Gastrocnemius medialis (tissue), 4 donors: Measurements from ENCODE around the gene GABBR2. TPM values are rescaled to one million over a fixed set of nuclear protein-coding genes. Genes with fewer than 3 reads are reported as not detected.

Source experiments
- ATAC-seq, 2 donors: fragments of 150-250 bp; one replicate each; pipeline ENCODE4 v1.9.1; 2016
- DNase-seq, 2 donors: peaks; one replicate each; pipeline ENCODE4 v3.0.0-alpha.2; 2019
- H3K27ac ChIP-seq, 4 donors: fragments of 200-600 bp; sonication (generic); 1 replicate in 1 of 4; 2 replicates in 3 of 4; pipeline ENCODE4 v1.5.1; 2016 to 2018; ENCODE audit warnings: mild to moderate bottlenecking in 2 of 4, moderate library complexity in 1 of 4
- H3K27me3 ChIP-seq, 3 donors: fragments of 200-600 bp; sonication (generic) in 2 of 3; 1 replicate in 1 of 3; 2 replicates in 2 of 3; pipeline versions ENCODE4 v1.5.1 to v1.6.0; 2016 to 2019; ENCODE audit warnings: mild to moderate bottlenecking in 1 of 3, moderate library complexity in 1 of 3
- H3K36me3 ChIP-seq, 2 donors: fragments of 200-600 bp; sonication (generic) in 1 of 2; one replicate each; pipeline ENCODE4 v1.5.1; 2017 to 2018
- H3K4me1 ChIP-seq, 2 donors: fragments of 200-600 bp; sonication (generic) in 1 of 2; one replicate each; pipeline ENCODE4 v1.5.1; 2016 to 2017; ENCODE audit warnings: mild to moderate bottlenecking in 2 of 2
- H3K4me3 ChIP-seq, 4 donors: fragments of 200-600 bp; sonication (generic) in 3 of 4; 1 replicate in 1 of 4; 2 replicates in 3 of 4; pipeline ENCODE4 v1.5.1; 2016 to 2019; ENCODE audit warnings: mild to moderate bottlenecking in 2 of 4
- H3K9me3 ChIP-seq, 3 donors: fragments of 200-600 bp; sonication (generic) in 2 of 3; 1 replicate in 1 of 3; 2 replicates in 2 of 3; pipeline ENCODE4 v1.5.1; 2016 to 2019
- CTCF ChIP-seq, 5 experiments: fragments of 450-650 bp in 3 of 5; fragments of 200-600 bp in 2 of 5; sonication (generic) in 2 of 5; IDR thresholded peaks in 4 of 5; conservative IDR thresholded peaks in 1 of 5; 1 replicate in 4 of 5; 2 replicates in 1 of 5; pipeline ENCODE4 v1.5.1; 2016 to 2019; ENCODE audit warnings: antibody characterized with exemption in 5 of 5, mild to moderate bottlenecking in 3 of 5, moderate library complexity in 3 of 5
- POLR2A ChIP-seq, 2 donors: fragments of 450-650 bp; IDR thresholded peaks; one replicate each; pipeline ENCODE4 v1.6.1; 2017; ENCODE audit warnings: antibody characterized with exemption in 2 of 2, mild to moderate bottlenecking in 2 of 2, moderate library complexity in 2 of 2
- in situ Hi-C, 4 donors: fragments of 200-750 bp; cut with MboI; loops; one replicate each; pipeline versions ENCODE4 v1.15.0 to v1.8.0; 2017; ENCODE audit warnings: low sequenced_read_pairs in 4 of 4
- intact Hi-C: fragments of 100-400 bp; cut with DNase I; formaldehyde crosslinking; loops from one replicate; pipeline ENCODE4 v1.15.1; 2023; ENCODE audit warnings: low total_unique reads
- total RNA-seq, 4 donors: library from RNA; depleted of rRNA; stranded (reverse); fragments of >200 nt; gene quantifications; one replicate each; pipeline versions ENCODE4 v1.1.0 to v1.2.3, GENCODE V29; 2016

GABBR2 gene
- total RNA-seq, 4 donors from 2014 or later, result 0.46 to 0.80 TPM; not detected in 2

DNA sequence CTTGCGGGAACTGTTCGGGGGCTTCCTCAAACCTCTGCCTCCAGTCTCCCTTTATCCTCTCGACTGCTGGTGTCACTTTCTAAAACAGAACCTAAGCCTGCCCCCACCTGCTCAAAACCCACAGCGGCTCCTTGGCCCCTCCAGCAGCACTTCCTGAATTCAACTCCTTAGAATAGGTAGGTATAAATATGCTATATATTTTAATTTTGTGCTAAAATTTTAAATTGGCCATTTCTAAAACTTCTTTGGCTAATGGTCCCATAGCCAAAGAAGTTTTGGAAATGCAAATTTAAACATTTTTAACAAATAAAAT is 381.5 kb downstream of the GABBR2 start:
- H3K9me3 ChIP-seq, result no peaks in the 10 kb centered on the region
- H3K27me3 ChIP-seq, result peaks cover 0 to 4% (median 0%) of the 10 kb centered on the region in 3 donors

GRCh38 chr9:98326459-98327248 is 382.1 kb downstream of the GABBR2 start:
- H3K27me3 ChIP-seq, result peaks cover 0 to 4% (median 0%) of the 10 kb centered on the region in 3 donors
- no peaks in the 10 kb centered on the region for H3K36me3 ChIP-seq
- no peak for DNase-seq
- H3K4me1 ChIP-seq, result no peaks in the 10 kb centered on the region
- H3K27ac ChIP-seq, result no peak overlapping the region
- H3K4me3 ChIP-seq, result no peak overlapping the region
- intact Hi-C loops (no loop called here), in situ Hi-C loops (no loop called here)
- no peaks in the 10 kb centered on the region for H3K9me3 ChIP-seq
- no peak for TF ChIP-seq CTCF (IDR thresholded peaks at IDR 0.05 in 4 of 5, conservative IDR thresholded peaks at IDR 0.05 in 1 of 5)
- no peak for TF ChIP-seq POLR2A (IDR thresholded peaks at IDR 0.05)
- no peak for ATAC-seq

More for the DNA sequence above, 381.5 kb downstream of the GABBR2 start:
- intact Hi-C loops (no loop called here), in situ Hi-C loops (no loop called here)
- Histone ChIP-seq H3K36me3 (no peaks in the 10 kb centered on the region), H3K4me3 (no peak overlapping the region), H3K27ac (no peak overlapping the region), H3K4me1 (no peaks in the 10 kb centered on the region)
- no peak for TF ChIP-seq POLR2A (IDR thresholded peaks at IDR 0.05)
- TF ChIP-seq CTCF (IDR thresholded peaks at IDR 0.05 in 4 of 5, conservative IDR thresholded peaks at IDR 0.05 in 1 of 5), result no peak
- ATAC-seq, result no peak
- DNase-seq, result no peak

DNA sequence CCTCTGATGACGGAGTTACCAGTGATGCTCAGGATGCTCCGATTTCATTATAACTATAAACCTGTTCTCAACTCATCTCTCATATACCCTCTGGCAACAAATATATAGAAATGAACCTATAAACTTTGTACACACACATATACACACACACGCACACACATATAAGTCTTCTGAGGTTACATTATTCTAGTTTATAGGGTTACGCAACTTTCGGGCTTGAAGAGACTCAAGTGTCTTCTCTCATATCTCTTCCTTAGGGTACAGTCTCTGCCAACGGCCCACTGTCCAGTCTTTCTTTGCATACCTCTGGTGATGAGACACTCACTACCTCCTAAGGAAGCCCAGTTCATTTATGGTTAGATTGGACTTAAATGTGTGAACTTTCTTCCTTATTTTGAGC is 383.9 kb downstream of the GABBR2 start:
- no peaks in the 10 kb centered on the region for H3K36me3 ChIP-seq
- H3K4me3 ChIP-seq, result no peak overlapping the region
- H3K27ac ChIP-seq, result no peak overlapping the region
- H3K4me1 ChIP-seq, result no peaks in the 10 kb centered on the region
- intact Hi-C loops, result no loop called here
- DNase-seq (no peak), ATAC-seq (no peak)
- no peaks in the 10 kb centered on the region for H3K9me3 ChIP-seq
- H3K27me3 ChIP-seq, result no peaks in the 10 kb centered on the region
- in situ Hi-C loops, result loop anchor here in 2 of 4 donors (25.0 kb wide), 1 partner anchor 438 kb away; no protein-coding TSS in a partner anchor
- TF ChIP-seq CTCF (IDR thresholded peaks at IDR 0.05 in 4 of 5, conservative IDR thresholded peaks at IDR 0.05 in 1 of 5) (no peak), POLR2A (IDR thresholded peaks at IDR 0.05) (no peak)

GRCh38 chr9:98323831-98324135 is 385.0 kb downstream of the GABBR2 start:
- in situ Hi-C loops (loop anchor here in 2 of 4 donors (25.0 kb wide), 1 partner anchor 439 kb away; no protein-coding TSS in a partner anchor), intact Hi-C loops (no loop called here)
- H3K9me3 ChIP-seq, result no peaks in the 10 kb centered on the region
- ATAC-seq (no peak), DNase-seq (no peak)
- TF ChIP-seq CTCF (IDR thresholded peaks at IDR 0.05 in 4 of 5, conservative IDR thresholded peaks at IDR 0.05 in 1 of 5) (no peak), POLR2A (IDR thresholded peaks at IDR 0.05) (no peak)
- no peak overlapping the region for H3K4me3 ChIP-seq
- no peaks in the 10 kb centered on the region for H3K4me1 ChIP-seq
- H3K27me3 ChIP-seq, result no peaks in the 10 kb centered on the region
- no peaks in the 10 kb centered on the region for H3K36me3 ChIP-seq
- H3K27ac ChIP-seq, result no peak overlapping the region
